Stimulated activated naive CD8-positive, alpha-beta T cell treated with anti-CD3 and anti-CD28 coated beads, Interleukin-15, amount 100 ng/mL, for 72 hours (primary cell): Measurements from ENCODE around the gene RGS7BP.

Source experiments
- ATAC-seq: fragments of 150-1000 bp; cut with Tn5 transposase; 2 replicates; pipeline ENCODE4 v1.10.0; 2021; ENCODE audit warnings: mild to moderate bottlenecking, moderate library complexity
- DNase-seq, 2 donors: peaks; one replicate each; pipeline ENCODE4 v3.0.0; 2021 to 2022
- H3K27ac Mint-ChIP-seq, 2 donors: one replicate each; pipeline ENCODE4 v1.8.0; 2022; ENCODE audit warnings: mild to moderate bottlenecking in 2 of 2, mixed read lengths in 2 of 2, moderate library complexity in 2 of 2
- H3K27me3 Mint-ChIP-seq: one replicate; pipeline ENCODE4 v1.8.0; 2022; ENCODE audit warnings: mixed read lengths
- H3K4me1 Mint-ChIP-seq: one replicate; pipeline ENCODE4 v1.8.0; 2022; ENCODE audit warnings: mild to moderate bottlenecking, mixed read lengths
- H3K4me3 Mint-ChIP-seq, 2 donors: one replicate each; pipeline ENCODE4 v1.8.0; 2022; ENCODE audit warnings: mild to moderate bottlenecking in 2 of 2, mixed read lengths in 2 of 2, moderate library complexity in 1 of 2
- H3K9me3 Mint-ChIP-seq, 2 donors: one replicate each; pipeline ENCODE4 v1.8.0; 2022; ENCODE audit warnings: mixed read lengths in 2 of 2

RGS7BP gene

DNA sequence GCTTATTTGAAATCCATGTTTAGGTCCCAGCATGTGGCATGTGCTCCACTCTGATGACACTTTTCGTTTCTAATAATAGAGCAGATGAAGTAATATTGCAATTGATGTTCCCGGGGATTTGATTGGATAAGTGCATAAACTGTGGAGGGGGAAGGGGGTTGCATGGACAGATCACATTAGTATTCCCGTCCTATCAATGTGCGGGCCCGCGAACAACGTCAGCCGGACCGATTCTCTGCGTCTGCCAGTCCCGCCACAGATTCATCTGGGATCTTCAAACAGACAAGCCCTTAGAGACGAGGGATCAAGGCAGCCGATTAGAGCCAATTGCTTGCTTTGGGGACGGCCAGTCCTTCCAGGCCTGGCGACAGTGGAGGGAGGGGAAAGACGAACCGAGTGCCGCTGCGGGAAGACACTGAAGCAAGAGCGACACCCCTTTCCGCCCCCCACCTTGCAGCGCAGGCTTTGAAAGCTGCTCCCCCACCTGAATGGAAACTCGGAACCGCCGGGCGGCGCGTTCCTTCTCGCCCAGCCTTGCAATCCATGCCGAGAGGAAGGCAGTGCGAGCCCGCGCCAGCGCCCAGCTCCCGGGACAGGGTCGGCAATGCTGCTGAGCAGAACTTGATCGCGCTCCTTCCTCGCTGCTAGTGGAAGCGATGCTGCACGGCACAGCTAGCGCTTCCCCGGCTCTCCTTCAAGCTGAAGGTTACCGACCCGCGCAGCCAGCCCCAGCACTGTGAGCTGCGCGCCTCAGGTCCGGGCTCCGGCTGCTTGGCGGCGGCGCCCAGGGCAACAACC, at the start of gene RGS7BP:
Gene RGS7BP, plus strand, starts transcription at position 247 of the 798 bp plus-strand sequence. CDS start 610 bp downstream, outside the sequence.
- DNase-seq = peak in 1 of 2 donors; percentile 4
- ATAC-seq = peak; percentile 39
- peak within 1 kb of the TSS in 1 of 2 donors; percentile 58 for H3K4me3 Mint-ChIP-seq

DNA sequence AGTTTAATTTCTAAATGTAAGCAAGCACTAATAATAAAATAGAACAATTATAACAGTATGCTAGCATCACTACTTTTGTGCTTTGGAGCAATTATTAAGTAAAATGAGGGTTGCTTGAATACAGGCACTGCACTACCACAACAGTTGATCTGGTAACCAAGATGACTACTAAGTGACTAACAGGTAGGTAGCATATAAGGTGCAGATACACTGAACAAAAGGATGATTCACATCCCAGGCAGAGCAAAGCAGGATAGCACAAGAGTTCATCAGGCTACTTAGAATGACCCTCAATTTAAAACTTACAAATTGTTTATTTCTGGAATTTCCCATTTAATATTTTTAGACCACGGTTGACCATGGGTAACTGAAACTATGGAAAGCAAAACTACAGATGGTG, 48.0 kb upstream of the RGS7BP start:
- no peak overlapping the region for H3K4me3 Mint-ChIP-seq
- DNase-seq (no peak), ATAC-seq (no peak)
- H3K27ac Mint-ChIP-seq = no peak overlapping the region
- peaks cover 17 to 30% of the 10 kb centered on the region in 2 donors for H3K9me3 Mint-ChIP-seq
- H3K27me3 Mint-ChIP-seq = no peaks in the 10 kb centered on the region
- H3K4me1 Mint-ChIP-seq = no peaks in the 10 kb centered on the region

More for the DNA sequence above, at the start of gene RGS7BP:
- Mint-ChIP-seq H3K4me1 (peaks cover 9% of the 10 kb centered on the region), H3K27ac (no peak within 1 kb of the TSS), H3K9me3 (no peaks in the 10 kb centered on the region), H3K27me3 (peaks cover 54% of the 10 kb centered on the region)

DNA sequence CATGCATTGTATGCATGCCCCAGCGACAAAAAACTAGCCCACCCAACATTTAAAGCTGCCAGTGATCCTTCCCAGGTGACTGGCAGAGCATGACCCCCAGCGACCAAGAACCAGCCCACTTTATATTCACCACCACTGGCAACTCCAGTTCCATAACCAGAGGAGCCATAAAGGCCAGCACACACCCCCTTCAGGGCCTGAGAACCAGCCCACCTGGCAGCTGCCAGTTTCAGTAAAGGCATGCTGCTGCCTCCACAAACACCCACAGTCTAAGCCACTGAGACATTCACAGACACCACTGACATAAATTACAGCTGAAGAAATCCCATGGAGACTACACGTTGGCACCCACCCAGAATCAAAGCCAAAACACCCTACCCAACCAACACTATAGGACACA, 46.9 kb upstream of the RGS7BP start:
- H3K27me3 Mint-ChIP-seq = no peaks in the 10 kb centered on the region
- DNase-seq (no peak), ATAC-seq (no peak)
- no peak overlapping the region for H3K27ac Mint-ChIP-seq
- H3K4me1 Mint-ChIP-seq = no peaks in the 10 kb centered on the region
- peaks cover 19 to 37% of the 10 kb centered on the region in 2 donors for H3K9me3 Mint-ChIP-seq
- H3K4me3 Mint-ChIP-seq = no peak overlapping the region

DNA sequence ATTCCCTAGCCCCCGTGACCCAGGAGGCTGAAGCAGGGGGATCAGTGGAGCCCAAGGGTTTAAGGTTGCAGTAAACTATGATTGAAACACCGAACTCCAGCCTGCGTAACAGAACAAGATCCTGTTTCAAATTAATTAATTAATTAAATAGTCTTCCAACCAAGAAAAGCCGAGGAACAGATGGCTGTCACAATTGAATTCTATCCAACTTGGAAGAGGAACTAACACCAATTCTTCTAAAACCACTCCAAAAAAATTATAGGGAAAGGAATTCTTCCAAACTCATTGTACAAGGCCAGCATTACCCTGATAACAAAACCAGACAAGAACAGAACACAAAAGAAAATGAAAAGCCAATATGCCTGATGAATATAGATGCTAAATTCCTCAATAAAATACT, 43.4 kb upstream of the RGS7BP start:
- DNase-seq (no peak), ATAC-seq (no peak)
- Mint-ChIP-seq H3K4me1 (no peaks in the 10 kb centered on the region), H3K9me3 (peaks cover 16 to 39% of the 10 kb centered on the region in 2 donors), H3K4me3 (no peak overlapping the region), H3K27me3 (no peaks in the 10 kb centered on the region), H3K27ac (no peak overlapping the region)

DNA sequence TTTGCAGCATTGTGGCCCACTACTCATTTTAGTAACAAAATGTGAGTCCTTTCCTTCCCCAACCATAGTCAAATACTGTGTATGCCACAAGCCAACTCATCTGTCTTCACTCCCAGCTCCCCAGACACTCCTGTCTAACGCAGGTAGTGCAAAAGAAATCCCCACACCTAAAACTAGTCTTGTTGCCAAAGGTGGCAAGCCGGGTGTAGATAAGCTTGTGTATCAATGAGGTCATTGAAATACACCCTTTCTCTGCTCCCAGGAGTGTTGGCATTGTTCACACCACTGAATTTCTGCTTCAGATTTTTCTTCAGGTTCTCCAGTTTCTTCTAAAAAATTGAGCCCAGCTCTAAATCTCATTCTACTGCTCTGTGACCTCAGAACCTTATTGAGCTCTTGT, 19.7 kb upstream of the RGS7BP start:
- no peak for ATAC-seq

DNA sequence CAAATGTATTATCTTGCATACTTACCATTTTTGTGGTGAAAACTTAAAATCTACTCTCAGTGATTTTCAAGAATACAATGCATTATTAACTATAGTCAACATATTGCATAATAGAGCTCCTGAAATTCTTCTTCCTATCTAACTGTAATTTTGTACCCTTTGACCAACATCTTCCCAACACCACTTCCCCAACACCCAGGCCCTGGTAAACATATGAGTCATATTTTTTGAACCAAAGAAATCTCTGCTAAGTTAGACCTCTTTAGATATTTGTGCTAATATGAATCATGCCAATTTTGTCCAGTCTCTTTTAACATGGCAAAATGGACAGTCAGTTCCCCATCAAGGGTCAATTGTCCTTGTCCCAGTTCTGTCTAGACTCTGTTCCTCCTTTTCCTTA, 18.5 kb upstream of the RGS7BP start:
- H3K4me1 Mint-ChIP-seq = no peaks in the 10 kb centered on the region
- DNase-seq = no peak
- no peak overlapping the region for H3K4me3 Mint-ChIP-seq
- H3K27ac Mint-ChIP-seq = no peak overlapping the region
- H3K9me3 Mint-ChIP-seq = peaks cover 8 to 24% of the 10 kb centered on the region in 2 donors
- ATAC-seq = no peak
- H3K27me3 Mint-ChIP-seq = no peaks in the 10 kb centered on the region

More for the DNA sequence above, 19.7 kb upstream of the RGS7BP start:
- Mint-ChIP-seq H3K27ac (no peak overlapping the region), H3K9me3 (peaks cover 7 to 24% of the 10 kb centered on the region in 2 donors), H3K27me3 (no peaks in the 10 kb centered on the region), H3K4me1 (no peaks in the 10 kb centered on the region), H3K4me3 (no peak overlapping the region)
- no peak for DNase-seq

DNA sequence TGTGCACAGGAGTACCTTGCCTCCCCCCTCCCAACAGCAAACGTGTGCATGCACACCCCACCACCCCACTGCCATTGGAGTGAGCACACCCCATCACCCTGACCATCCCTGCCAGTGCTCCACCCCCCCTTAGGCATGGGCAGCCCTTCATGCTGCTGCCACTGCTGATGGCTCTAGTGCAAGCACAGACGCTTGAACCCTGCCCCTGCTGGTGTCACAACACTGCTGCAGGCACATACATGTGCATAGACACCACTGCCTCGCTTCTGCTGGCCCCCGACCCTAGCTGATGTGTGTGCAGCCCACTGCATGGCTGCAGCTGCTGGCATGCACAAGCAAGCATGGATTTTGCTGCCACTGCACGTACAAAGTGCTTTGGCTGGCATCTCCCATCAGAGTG, 16.0 kb upstream of the RGS7BP start:
- DNase-seq (no peak), ATAC-seq (peak; percentile 18)
- peaks cover 4 to 24% of the 10 kb centered on the region in 2 donors for H3K9me3 Mint-ChIP-seq
- no peak overlapping the region for H3K4me3 Mint-ChIP-seq
- H3K27me3 Mint-ChIP-seq = no peaks in the 10 kb centered on the region
- no peak overlapping the region for H3K27ac Mint-ChIP-seq
- H3K4me1 Mint-ChIP-seq = no peaks in the 10 kb centered on the region

DNA sequence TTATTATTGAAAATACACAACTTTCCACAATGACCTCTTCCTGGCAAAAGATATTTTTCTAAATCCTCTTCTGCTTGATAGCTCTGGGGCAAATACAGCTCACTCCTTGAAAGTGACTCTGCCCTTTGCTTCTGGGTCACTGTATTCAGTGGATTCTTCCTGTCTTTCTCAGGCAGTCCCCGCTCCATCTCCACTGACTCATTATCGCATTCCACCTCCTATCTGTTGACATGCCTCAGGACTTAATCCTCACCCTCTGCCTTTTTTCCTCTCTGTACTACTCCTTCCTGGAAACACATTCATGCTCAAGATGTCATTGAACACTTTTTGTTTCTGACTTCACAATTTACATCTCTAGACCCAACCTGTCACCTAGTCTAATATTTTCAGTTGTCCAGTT, 8.4 kb upstream of the RGS7BP start:
- H3K27me3 Mint-ChIP-seq = peaks cover 6% of the 10 kb centered on the region
- ATAC-seq = no peak
- H3K4me1 Mint-ChIP-seq = no peaks in the 10 kb centered on the region
- no peak overlapping the region for H3K27ac Mint-ChIP-seq
- H3K4me3 Mint-ChIP-seq = no peak overlapping the region
- DNase-seq = no peak
- peaks cover 0 to 3% of the 10 kb centered on the region in 2 donors for H3K9me3 Mint-ChIP-seq

DNA sequence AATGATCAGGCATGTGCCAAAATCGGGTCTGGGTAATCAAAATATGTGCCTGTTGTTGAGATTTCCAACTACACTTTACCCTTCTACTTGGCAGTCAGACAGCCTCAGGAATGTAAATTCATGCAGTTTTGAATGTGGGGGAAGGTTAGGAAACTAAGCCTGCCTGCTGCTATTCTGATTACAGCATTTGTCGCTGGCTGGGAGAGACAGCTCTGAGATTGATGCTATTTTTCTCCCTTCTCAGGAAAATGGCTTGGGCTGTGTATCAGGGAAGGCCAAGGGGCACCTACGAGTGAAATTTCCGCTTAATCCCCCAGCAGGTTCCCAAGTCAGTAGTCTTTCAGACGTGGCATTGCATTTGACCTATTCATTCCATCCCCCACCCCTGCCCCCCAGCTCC, 3.6 kb upstream of the RGS7BP start:
- H3K27me3 Mint-ChIP-seq = peaks cover 47% of the 10 kb centered on the region
- ATAC-seq (no peak), DNase-seq (no peak)
- H3K27ac Mint-ChIP-seq = no peak overlapping the region
- H3K4me3 Mint-ChIP-seq = no peak overlapping the region
- H3K9me3 Mint-ChIP-seq = peaks cover 0 to 3% of the 10 kb centered on the region in 2 donors
- H3K4me1 Mint-ChIP-seq = peaks cover 9% of the 10 kb centered on the region

DNA sequence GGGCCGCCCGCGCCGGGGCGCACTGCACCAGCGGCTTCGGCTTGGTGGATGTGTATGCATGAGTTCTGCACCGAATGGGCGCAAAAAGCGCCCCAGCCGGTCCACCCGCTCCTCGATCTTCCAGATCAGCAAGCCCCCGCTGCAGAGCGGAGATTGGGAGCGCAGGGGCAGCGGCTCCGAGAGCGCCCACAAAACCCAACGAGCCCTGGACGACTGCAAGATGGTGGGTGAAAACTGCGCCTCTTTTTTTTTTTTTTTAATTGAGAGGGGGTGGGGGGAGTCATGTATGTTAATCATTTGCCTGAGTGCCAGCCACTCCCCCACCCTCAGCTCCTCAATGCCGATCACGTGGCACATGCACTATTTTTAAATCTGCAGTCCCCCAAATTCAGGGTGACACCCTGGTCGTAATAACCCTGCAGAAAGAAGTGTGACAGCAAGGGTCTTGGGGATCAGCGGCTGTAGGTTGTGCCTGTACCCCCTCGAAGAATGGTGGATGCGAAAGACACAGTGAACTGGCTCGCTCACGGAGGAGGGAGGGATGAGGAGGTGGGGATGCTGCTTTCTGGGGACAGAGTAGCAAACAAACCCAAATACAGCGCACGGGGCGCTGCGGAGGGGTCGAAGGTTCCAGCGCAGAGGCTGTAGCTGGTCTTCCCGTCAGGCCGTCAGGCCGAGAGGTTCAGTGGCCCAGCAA, 900 bp downstream of the RGS7BP start:
- no peaks in the 10 kb centered on the region for H3K9me3 Mint-ChIP-seq
- H3K4me3 Mint-ChIP-seq = peak overlapping the region in 1 of 2 donors; percentile 34
- no peak overlapping the region for H3K27ac Mint-ChIP-seq
- DNase-seq (no peak), ATAC-seq (no peak)
- peaks cover 9% of the 10 kb centered on the region for H3K4me1 Mint-ChIP-seq
- peaks cover 52% of the 10 kb centered on the region for H3K27me3 Mint-ChIP-seq

DNA sequence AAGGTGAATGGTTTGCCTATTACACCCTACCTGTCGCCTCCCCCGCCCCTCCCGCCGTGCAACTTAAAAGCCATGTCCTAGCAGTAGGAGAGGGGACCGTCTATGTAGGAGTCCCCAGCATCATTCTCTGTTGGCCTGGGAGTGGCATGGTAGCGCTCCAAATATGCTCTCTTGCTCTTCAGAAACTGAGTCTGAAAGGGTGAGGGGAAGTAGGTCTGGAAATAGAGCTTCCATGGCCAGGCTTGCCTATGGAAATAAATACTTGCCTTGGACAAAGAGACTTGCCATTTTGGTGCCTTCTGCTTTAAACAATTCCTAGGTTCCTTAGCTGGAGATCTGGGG, 1.4 kb downstream of the RGS7BP start:
- Mint-ChIP-seq H3K27ac (no peak overlapping the region), H3K4me3 (no peak overlapping the region), H3K4me1 (peaks cover 9% of the 10 kb centered on the region), H3K9me3 (no peaks in the 10 kb centered on the region), H3K27me3 (peaks cover 48% of the 10 kb centered on the region)
- no peak for DNase-seq
- ATAC-seq = no peak

DNA sequence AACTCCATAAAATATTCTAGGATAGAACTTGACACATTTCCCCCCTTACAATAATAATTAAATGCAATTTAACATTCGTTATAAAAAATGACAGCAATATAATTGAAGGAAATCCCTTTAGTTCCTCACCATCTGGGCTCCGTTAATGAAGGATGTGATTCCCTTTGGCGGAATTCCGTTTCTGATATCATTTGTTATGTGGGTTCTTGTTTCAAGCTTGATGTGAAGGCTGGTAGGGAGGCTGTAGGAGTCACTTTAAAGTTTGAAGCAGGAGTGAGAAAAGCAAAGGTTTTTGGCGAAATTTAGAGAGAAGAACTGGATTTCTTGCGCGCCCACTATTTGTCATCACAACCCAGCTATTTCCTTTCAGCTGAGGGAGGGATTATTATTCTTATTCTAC, 4.0 kb downstream of the RGS7BP start:
- H3K4me1 Mint-ChIP-seq = peaks cover 9% of the 10 kb centered on the region
- ATAC-seq (no peak), DNase-seq (no peak)
- H3K27ac Mint-ChIP-seq = no peak overlapping the region
- no peaks in the 10 kb centered on the region for H3K9me3 Mint-ChIP-seq
- peaks cover 29% of the 10 kb centered on the region for H3K27me3 Mint-ChIP-seq
- H3K4me3 Mint-ChIP-seq = no peak overlapping the region

DNA sequence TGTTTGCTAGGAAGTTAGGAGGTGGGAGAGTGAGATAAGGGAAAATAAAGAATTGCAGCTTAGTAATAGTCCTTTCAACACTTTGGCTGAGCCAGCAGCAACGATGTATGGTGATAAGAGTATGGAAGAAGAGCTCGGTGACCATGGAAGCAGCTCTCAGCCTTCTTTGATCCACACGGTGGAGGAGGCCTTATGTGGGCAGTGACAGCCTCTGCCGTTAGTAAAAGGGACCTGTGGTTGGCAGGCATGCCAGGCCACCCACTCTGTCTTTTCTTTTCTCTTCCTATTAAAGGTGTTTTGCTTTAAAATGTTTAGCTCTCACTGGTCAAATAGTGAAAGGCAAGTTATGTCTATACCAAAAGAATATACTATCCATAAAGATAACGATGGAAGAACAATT, 7.7 kb downstream of the RGS7BP start:
- ATAC-seq = no peak

DNA sequence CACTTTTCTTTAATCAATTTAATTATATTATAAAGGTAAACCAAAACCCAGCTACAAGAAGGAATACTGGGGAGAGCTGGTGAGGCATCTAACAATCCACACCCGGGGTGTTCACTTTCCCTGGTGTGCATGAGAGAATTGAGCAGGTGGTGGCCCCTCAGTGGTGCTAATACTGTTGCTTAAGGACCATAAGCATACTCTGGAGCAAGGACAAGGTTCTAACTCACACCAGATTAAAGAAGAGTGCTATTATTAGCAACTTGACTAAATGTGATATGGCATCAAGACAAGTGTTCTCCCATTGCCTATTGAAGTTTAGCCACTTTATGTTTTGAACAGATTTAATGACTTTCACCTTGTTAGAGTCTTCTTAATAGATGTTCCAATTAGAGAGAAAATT, 8.8 kb downstream of the RGS7BP start:
- no peaks in the 10 kb centered on the region for H3K4me1 Mint-ChIP-seq
- H3K4me3 Mint-ChIP-seq = no peak overlapping the region
- no peak overlapping the region for H3K27ac Mint-ChIP-seq
- H3K9me3 Mint-ChIP-seq = no peaks in the 10 kb centered on the region
- peaks cover 9% of the 10 kb centered on the region for H3K27me3 Mint-ChIP-seq
- ATAC-seq (no peak), DNase-seq (no peak)

More for the DNA sequence above, 7.7 kb downstream of the RGS7BP start:
- no peak for DNase-seq
- Mint-ChIP-seq H3K4me3 (no peak overlapping the region), H3K27me3 (peaks cover 9% of the 10 kb centered on the region), H3K4me1 (no peaks in the 10 kb centered on the region), H3K9me3 (no peaks in the 10 kb centered on the region), H3K27ac (no peak overlapping the region)

DNA sequence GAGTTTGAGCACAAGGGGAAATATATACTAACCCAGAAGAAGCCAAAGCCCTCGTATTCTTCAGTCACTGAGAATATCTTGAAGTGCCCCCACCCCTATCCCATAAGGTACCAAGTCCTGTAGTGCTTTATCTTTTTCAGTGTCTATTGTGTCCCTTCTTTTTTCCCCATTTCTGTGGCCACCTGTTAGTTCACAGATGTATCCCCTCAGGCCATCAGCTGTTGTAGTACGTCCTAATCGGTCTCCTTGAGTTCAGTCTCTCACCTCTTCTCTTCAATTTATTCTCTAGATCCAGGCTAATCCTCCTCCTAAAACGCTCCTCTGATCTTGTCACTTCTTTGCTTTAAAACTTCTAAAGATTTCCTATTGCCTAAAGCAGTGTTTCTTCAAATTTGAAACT, 10.4 kb downstream of the RGS7BP start:
- no peak overlapping the region for H3K4me3 Mint-ChIP-seq
- no peaks in the 10 kb centered on the region for H3K9me3 Mint-ChIP-seq
- no peaks in the 10 kb centered on the region for H3K4me1 Mint-ChIP-seq
- no peak overlapping the region for H3K27ac Mint-ChIP-seq
- DNase-seq = no peak
- H3K27me3 Mint-ChIP-seq = peaks cover 9% of the 10 kb centered on the region
- no peak for ATAC-seq

DNA sequence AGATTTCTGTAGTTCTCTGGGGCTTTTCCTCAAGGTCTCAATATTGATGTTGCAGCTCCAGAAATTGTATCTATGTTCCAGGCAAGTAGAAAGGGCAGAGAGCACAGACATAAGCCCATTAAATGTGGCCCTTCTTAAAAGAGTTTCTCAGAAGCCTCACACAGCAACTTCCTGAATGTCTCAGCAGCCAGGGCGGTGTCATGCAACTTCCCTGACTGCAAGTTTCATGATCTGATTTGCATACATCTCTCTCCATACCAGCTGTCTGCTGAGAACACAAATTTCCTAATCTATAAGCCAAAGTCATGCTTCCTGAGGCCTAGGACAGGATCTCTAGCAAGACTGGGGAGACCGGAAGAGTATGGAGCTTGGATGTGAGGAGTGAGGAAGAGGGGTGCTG, 13.0 kb downstream of the RGS7BP start:
- ATAC-seq (no peak), DNase-seq (no peak)
- Mint-ChIP-seq H3K4me1 (no peaks in the 10 kb centered on the region), H3K9me3 (no peaks in the 10 kb centered on the region), H3K4me3 (no peak overlapping the region), H3K27me3 (peaks cover 9% of the 10 kb centered on the region), H3K27ac (peak overlapping the region in 1 of 2 donors; percentile 22)
